Activated naive CD4-positive, alpha-beta T cell treated with anti-CD3 and anti-CD28 coated beads for 36 hours (primary cell): ENCODE data around the gene ZNF552. TPM values are rescaled to one million over a fixed set of nuclear protein-coding genes. Genes with fewer than 3 reads are reported as not detected.
"Not testable (repeated sequence)": the region's sequence is repeated elsewhere in the genome, so short reads cannot be mapped to it uniquely, and the experiment has no call there.

Source experiments
- CTCF ChIA-PET: fragments of 350-600 bp; sonication (Branson Sonifier 250); formaldehyde crosslinking; loops from one replicate; lab custom pipeline; 2021; ENCODE audit warnings: antibody characterized with exemption; lab: Charles Lee
- DNase-seq: peaks from one replicate; pipeline ENCODE4 v3.0.0-alpha.2; 2020
- H3K27ac Mint-ChIP-seq: one replicate; pipeline ENCODE4 v1.8.0; 2021; ENCODE audit warnings: mild to moderate bottlenecking, mixed read lengths
- H3K27me3 Mint-ChIP-seq: one replicate; pipeline ENCODE4 v1.8.0; 2021; ENCODE audit warnings: low read depth, mixed read lengths
- H3K36me3 Mint-ChIP-seq: one replicate; pipeline ENCODE4 v1.8.0; 2021; ENCODE audit warnings: low read depth, mixed read lengths
- H3K4me1 Mint-ChIP-seq: one replicate; pipeline ENCODE4 v1.8.0; 2021; ENCODE audit warnings: low read depth, mixed read lengths
- H3K4me3 Mint-ChIP-seq: one replicate; pipeline ENCODE4 v1.8.0; 2021; ENCODE audit warnings: mild to moderate bottlenecking, moderate library complexity, mixed read lengths
- H3K9me3 Mint-ChIP-seq: one replicate; pipeline ENCODE4 v1.8.0; 2021; ENCODE audit warnings: mixed read lengths
- intact Hi-C: fragments of 100-400 bp; cut with micrococcal nuclease; formaldehyde crosslinking; loops from one replicate; pipeline ENCODE4 v1.15.1; 2023
- total RNA-seq, 2 experiments: library from RNA; stranded (reverse); gene quantifications; one replicate each; pipeline ENCODE4 v1.2.3, GENCODE V29; 2021

Gene ZNF552
- total RNA-seq, 2 experiments from 2014 or later: 3.9 to 4.4 TPM

DNA sequence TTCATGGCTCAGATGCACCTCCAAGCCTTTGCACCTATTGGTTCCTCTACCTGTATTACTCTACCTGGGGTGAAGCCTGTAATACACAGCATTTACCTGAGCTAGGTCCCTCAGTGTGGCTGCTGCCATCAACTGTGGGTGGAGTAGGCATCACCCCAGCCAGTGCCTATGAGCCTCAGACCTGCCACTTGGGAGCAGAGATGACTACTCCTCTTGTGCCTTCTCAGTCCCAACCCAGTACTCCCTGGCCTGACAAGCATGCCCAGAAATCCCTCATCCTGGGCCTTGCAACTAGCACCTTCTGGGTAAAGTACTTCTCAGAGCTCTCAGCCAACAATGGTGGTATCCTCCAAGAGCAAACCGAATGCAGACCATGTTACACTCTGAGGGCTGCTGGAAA lies 18.1 kb downstream of the ZNF552 start:
- H3K27ac Mint-ChIP-seq, H3K9me3 Mint-ChIP-seq, DNase-seq, H3K27me3 Mint-ChIP-seq, CTCF ChIA-PET, H3K4me1 Mint-ChIP-seq, intact Hi-C loops, H3K4me3 Mint-ChIP-seq: not testable (repeated sequence)
- H3K36me3 Mint-ChIP-seq: peaks cover 53% of the 10 kb centered on the region

DNA sequence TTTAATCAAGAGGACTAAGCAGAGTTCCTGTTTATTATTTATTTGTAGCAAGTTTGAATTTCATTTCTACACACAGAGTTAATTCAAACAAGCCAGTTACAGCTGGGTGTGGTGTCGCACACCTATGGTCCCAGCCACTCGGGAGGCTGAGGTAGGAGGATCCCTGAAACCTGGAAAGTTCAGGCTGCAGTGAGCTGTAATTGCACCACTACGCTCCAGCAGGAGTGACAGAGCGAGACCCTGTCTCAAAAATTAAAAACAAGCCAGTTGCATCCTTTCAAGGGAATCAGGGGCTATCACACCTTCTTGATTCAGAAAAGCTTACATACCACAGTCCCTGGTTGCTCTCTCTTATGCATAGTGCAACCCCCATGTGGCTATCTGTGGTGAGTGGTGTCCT lies 25.4 kb downstream of the ZNF552 start:
- Mint-ChIP-seq H3K9me3 (peaks cover 42% of the 10 kb centered on the region), H3K4me3 (no peak overlapping the region), H3K36me3 (peaks cover 78% of the 10 kb centered on the region), H3K27me3 (no peaks in the 10 kb centered on the region), H3K27ac (no peak overlapping the region), H3K4me1 (no peaks in the 10 kb centered on the region)
- no peak for DNase-seq
- CTCF ChIA-PET: no interaction called here
- intact Hi-C loops: no loop called here

DNA sequence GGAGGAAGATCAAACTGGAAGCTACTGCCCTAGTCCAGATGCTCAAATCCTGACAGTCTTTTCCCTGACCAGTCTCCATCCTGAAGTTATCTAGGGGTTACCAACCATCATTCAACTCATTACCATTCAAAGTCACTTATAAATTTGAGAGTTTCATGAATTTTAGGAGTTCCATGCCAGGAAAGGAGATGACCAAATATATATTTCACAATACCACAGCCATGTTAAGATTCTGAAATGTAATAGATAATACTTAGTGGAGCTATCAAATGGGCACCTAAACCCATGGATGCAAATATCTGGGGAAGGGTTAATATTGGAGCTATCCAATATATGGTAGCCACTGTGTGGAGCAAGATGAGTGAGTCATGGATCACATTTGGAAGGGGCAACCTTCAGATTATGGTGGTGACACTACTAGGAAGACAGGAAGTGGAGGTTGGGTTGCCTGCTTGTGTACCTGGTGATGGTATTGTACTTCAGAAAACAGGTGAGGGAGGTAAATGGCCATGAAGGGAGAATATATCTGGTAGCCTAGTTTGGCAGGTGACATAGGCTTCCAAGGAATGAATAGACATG lies 26.5 kb downstream of the ZNF552 start:
- no peak overlapping the region for H3K4me3 Mint-ChIP-seq
- H3K4me1 Mint-ChIP-seq: no peaks in the 10 kb centered on the region
- H3K9me3 Mint-ChIP-seq: peaks cover 42% of the 10 kb centered on the region
- no peaks in the 10 kb centered on the region for H3K27me3 Mint-ChIP-seq
- peaks cover 72% of the 10 kb centered on the region for H3K36me3 Mint-ChIP-seq
- CTCF ChIA-PET: no interaction called here
- intact Hi-C loops: no loop called here
- DNase-seq: no peak
- H3K27ac Mint-ChIP-seq: no peak overlapping the region

DNA sequence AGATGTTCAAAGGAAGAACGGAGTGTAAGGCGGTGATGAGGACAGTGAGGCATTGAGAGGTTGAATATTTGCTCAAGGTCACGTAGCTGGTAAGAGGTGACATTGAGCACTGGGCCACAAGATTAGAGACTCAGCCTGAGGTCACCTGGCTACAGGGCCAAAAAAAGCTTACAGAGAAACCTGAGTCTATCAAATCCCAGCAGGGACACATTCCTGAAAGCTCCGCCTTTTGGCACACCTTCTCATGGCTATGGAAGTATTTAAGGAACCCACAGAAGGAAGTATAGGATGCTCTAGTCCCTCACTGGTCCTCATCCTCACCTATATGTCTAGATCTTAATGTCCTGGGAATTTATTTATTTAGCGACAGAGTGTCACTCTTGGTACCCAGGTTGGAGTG lies 27.8 kb downstream of the ZNF552 start:
- Mint-ChIP-seq H3K9me3 (peaks cover 42% of the 10 kb centered on the region), H3K4me3 (no peak overlapping the region), H3K27ac (no peak overlapping the region), H3K27me3 (no peaks in the 10 kb centered on the region), H3K36me3 (peaks cover 69% of the 10 kb centered on the region), H3K4me1 (no peaks in the 10 kb centered on the region)
- intact Hi-C loops: no loop called here
- no peak for DNase-seq
- CTCF ChIA-PET: no interaction called here

DNA sequence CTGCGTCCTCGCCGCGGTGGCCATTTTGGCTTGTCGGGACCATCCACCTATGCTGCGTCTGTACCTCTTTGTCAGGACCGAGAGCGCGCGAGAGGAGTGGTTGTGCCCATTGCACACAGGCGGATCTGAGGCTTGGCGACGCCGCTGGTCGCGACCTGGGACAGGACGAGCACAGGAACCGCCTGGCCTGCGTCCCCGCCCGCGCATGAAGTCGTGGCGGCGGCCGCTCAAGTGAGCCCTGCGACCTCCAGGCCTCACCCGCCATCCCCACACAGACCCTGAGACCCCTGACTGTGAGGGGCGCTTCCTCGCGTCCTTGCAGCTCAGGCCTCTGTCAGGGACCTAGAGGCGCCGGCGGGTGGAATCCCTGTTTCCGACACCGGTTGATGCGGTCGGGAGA lies 28.4 kb downstream of the ZNF552 start:
- CTCF ChIA-PET: no interaction called here
- H3K36me3 Mint-ChIP-seq: peaks cover 69% of the 10 kb centered on the region
- DNase-seq: no peak
- no peak overlapping the region for H3K4me3 Mint-ChIP-seq
- no peak overlapping the region for H3K27ac Mint-ChIP-seq
- no peaks in the 10 kb centered on the region for H3K4me1 Mint-ChIP-seq
- peaks cover 43% of the 10 kb centered on the region for H3K9me3 Mint-ChIP-seq
- intact Hi-C loops: no loop called here
- no peaks in the 10 kb centered on the region for H3K27me3 Mint-ChIP-seq

DNA sequence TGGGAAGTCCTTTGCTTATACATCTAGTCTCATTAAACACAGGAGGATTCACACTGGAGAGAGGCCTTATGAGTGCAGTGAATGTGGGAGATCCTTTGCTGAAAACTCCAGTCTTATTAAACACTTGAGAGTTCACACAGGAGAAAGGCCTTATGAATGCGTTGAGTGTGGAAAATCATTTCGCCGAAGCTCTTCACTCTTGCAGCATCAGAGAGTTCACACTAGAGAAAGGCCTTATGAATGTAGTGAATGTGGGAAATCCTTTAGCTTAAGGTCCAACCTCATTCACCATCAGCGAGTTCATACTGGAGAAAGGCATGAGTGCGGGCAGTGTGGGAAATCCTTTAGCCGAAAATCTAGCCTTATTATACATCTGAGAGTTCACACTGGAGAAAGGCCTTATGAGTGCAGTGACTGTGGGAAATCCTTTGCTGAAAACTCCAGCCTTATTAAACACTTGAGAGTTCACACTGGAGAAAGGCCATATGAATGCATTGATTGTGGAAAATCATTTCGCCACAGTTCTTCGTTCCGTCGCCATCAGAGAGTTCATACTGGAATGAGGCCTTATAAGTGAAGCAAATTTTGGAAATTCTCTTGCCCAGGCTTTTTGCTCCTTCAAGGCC lies 35.4 kb downstream of the ZNF552 start:
- intact Hi-C loops: no loop called here
- H3K27ac Mint-ChIP-seq: no peak overlapping the region
- CTCF ChIA-PET: no interaction called here
- no peak for DNase-seq
- peaks cover 54% of the 10 kb centered on the region for H3K9me3 Mint-ChIP-seq
- no peaks in the 10 kb centered on the region for H3K27me3 Mint-ChIP-seq
- peaks cover 81% of the 10 kb centered on the region for H3K36me3 Mint-ChIP-seq
- H3K4me3 Mint-ChIP-seq: no peak overlapping the region
- no peaks in the 10 kb centered on the region for H3K4me1 Mint-ChIP-seq

DNA sequence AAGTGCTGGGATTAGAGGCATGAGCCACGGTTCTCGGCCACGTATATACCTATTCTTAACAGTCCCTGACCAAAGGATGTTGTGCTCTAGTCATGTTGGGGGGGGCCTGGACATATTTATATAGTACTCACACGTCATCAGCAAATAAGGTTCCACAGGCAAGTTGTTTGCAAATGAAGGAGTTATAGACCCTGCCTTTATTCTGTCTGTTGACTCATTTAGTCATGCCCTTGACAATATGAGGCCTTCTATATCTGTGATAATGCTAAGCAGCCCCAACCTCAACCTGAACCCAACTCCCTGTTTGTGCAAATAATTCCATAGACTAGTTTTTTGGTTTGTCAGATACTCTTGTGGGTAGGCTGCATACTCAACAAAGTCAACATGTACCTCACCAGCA lies 36.4 kb downstream of the ZNF552 start:
- intact Hi-C loops: no loop called here
- Mint-ChIP-seq H3K27me3 (no peaks in the 10 kb centered on the region), H3K36me3 (peaks cover 85% of the 10 kb centered on the region), H3K4me3 (no peak overlapping the region), H3K9me3 (peaks cover 59% of the 10 kb centered on the region), H3K27ac (no peak overlapping the region), H3K4me1 (peaks cover 5% of the 10 kb centered on the region)
- CTCF ChIA-PET: no interaction called here
- no peak for DNase-seq

DNA sequence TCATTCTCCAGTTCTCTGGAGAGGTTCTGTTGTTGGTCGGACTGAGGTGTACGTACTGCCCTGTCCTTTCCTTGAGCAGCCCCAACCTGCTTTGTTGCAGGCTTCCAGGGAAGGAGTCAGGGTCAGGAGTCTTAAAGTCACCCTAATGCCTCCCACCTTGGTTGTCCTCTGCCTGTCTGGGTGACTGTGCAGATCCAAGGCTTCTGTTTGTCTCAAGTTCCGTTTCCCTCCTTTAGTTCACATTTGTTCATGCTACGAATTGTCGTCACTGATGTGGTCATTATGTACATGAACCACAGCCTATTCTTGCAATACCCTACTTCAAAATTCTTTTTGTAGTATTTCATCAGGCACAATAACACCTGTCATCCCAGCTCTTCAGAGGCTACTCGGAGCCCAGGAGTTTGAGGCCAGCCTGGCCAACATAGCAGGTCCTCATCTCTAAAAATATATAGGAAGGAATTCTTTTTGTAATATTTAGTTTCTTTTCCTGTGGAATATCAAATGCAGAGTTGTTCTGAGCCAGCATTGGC lies 37.9 kb downstream of the ZNF552 start:
- CTCF ChIA-PET: no interaction called here
- peaks cover 93% of the 10 kb centered on the region for H3K36me3 Mint-ChIP-seq
- peaks cover 69% of the 10 kb centered on the region for H3K9me3 Mint-ChIP-seq
- no peak overlapping the region for H3K4me3 Mint-ChIP-seq
- no peak overlapping the region for H3K27ac Mint-ChIP-seq
- H3K4me1 Mint-ChIP-seq: peaks cover 15% of the 10 kb centered on the region
- no peak for DNase-seq
- no peaks in the 10 kb centered on the region for H3K27me3 Mint-ChIP-seq
- intact Hi-C loops: no loop called here

DNA sequence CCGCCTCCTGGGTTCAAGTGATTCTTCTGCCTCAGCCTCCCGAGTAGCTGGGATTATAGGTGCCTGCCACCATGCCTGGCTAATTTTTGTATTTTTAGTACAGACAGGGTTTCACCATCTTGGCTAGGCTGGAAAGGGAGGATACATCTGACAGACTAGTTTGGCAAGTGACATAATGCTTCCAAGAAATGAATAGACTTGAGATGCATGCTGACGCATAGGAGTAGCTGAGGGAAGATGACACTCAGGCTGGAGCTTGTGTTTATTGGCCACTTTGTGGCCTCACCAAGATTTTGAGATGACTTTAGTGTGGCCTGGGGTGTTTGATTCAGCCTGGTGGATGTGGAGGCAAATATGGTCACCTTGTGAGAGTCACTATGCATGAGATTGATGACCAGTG lies 41.2 kb downstream of the ZNF552 start:
- Mint-ChIP-seq H3K27me3 (no peaks in the 10 kb centered on the region), H3K4me1 (peaks cover 34% of the 10 kb centered on the region), H3K27ac (no peak overlapping the region), H3K4me3 (no peak overlapping the region), H3K36me3 (peaks cover 79% of the 10 kb centered on the region), H3K9me3 (peaks cover 46% of the 10 kb centered on the region)
- no peak for DNase-seq
- CTCF ChIA-PET: no interaction called here
- intact Hi-C loops: no loop called here

DNA sequence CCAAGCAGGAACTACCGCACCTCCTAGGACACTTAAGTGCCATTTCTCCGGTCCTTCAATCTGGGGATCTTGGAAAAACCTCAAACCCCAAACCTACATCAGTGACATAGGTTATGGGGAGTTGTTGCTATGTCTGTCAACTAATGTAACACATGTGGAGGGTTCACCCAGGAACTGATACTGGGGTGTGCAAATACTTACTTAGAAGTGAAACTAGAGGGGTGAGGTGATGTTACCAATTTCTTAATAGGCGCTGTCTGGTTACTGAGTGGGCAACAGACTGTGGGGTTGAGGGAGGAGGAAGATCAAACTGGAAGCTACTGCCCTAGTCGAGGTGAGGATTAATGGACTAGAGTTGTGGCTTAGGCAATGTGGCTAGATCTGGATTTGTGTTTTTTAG lies 43.3 kb downstream of the ZNF552 start:
- CTCF ChIA-PET: no interaction called here
- Mint-ChIP-seq H3K4me3 (no peak overlapping the region), H3K27ac (no peak overlapping the region), H3K36me3 (peaks cover 68% of the 10 kb centered on the region), H3K4me1 (peaks cover 34% of the 10 kb centered on the region), H3K9me3 (peaks cover 31% of the 10 kb centered on the region), H3K27me3 (no peaks in the 10 kb centered on the region)
- intact Hi-C loops: no loop called here
- DNase-seq: no peak

DNA sequence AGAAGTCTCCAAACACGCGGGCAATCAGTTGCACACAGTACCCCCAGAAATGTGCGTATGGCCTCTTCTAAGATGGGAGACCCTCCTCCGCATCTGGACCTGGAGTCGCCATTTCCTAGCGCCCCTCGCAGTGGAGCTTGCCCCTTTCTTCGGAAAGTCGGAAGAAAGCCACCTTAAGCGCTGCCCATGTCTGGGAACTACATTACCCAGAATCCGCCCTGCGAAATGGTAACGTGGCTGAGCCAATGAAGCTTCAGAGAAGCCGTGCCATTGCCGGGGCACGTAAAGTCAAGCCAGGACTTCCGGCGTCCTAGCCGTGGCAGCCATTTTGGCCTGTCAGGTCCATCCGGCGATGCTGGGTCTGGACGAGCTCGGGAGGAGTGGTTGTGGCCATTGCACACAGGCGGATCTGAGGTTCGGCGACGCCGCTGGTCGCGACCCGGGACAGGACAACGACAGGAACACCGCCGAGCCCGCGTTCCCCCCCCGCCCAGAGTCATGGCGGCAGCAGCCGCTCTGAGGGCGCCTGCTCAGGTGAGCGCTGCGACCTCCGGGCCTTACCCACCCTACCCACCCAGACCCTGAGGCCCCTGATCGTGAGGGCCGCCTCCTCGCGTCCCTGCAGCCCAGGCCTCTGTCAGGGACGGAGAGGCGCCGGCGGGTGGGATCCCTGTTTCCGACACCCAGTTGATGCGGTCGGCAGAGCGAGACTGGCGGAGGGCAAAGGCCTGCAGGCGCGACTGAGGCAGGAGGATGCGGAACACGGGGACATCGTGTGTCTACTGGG lies 45.2 kb downstream of the ZNF552 start, which contains the start of gene ZNF586:
Gene ZNF586 (plus strand): TSS at position 332 of the 787 bp plus-strand sequence. CDS start 167 bp downstream, at position 499.
- Mint-ChIP-seq H3K36me3 (peaks cover 57% of the 10 kb centered on the region), H3K4me3 (peak within 1 kb of the TSS; percentile 91), H3K27me3 (no peaks in the 10 kb centered on the region), H3K9me3 (peaks cover 25% of the 10 kb centered on the region), H3K27ac (peak within 1 kb of the TSS; percentile 89), H3K4me1 (peaks cover 34% of the 10 kb centered on the region)
- intact Hi-C loops: loop anchor here (1.0 kb wide), 5 partner anchors 23 to 509 kb away; partner anchors contain the start of genes ZNF417, ZNF549, ZNF776 and ZNF8
- CTCF ChIA-PET: interaction anchor here (0.6 to 1.0 kb wide), 2 partner anchors 82 to 134 kb away, joined by 3 to 4 read pairs; no protein-coding TSS in a partner anchor
- peak; percentile 93 for DNase-seq

DNA sequence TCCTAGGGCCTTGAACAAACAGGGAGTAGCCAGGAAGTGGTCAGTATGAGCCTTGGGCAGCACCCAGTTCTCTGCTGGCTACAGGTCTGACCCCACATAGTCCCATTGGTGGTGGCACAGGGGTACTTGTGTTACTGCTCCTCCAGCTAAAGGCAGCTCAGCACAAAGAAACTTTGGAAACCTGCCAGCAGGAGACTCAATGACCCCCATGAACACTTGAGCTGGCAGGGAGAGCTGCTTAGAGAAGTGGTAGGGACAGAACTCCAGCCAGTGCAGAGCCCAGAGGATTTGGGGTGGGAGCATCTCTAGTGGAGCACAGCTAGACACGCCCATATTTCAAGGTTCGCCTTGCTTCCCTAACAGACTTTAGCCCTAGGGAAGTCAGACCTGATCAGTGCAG lies 55.6 kb downstream of the ZNF552 start:
- no peaks in the 10 kb centered on the region for H3K27me3 Mint-ChIP-seq

More for the DNA sequence above, 55.6 kb downstream of the ZNF552 start:
- H3K4me1 Mint-ChIP-seq: no peaks in the 10 kb centered on the region
- no peak for DNase-seq
- no peak overlapping the region for H3K4me3 Mint-ChIP-seq
- peaks cover 44% of the 10 kb centered on the region for H3K9me3 Mint-ChIP-seq
- CTCF ChIA-PET: no interaction called here
- no peak overlapping the region for H3K27ac Mint-ChIP-seq
- peaks cover 86% of the 10 kb centered on the region for H3K36me3 Mint-ChIP-seq
- intact Hi-C loops: no loop called here
